AG09319 (cell line): ENCODE results near the gene ANXA2R.

Source experiments
- DNase-seq: peaks from one replicate; pipeline ENCODE4 v3.0.0-alpha.2; 2010; ENCODE audit warnings: low read depth; ENCODE audit errors: extremely low read depth
- TF ChIP-seq, protein P1 (sequence below): IDR thresholded peaks from 2 replicates; pipeline ENCODE4 v1.5.1; 2011; ENCODE audit warnings: low read depth, mild to moderate bottlenecking, inconsistent platforms, low read length, moderate library complexity

The ANXA2R gene

DNA sequence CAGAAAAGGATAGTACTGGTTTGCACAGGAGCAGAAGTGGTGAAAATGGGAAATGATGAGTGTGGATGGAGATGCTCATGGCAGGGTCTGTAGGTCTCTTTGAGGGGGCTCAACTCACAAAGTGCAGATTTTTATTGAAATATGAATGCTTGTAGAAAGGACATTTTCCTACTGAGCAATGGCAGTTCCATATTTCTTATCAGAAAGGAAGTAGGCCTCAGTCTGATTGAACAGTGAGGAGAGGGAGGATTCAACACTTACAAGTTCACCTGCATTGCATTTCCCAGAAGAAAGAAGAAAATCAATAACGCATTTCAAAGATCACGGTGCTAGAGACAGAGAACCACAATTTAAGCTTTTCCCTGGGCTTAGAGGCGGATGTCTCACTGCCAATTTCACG, 49.2 kb downstream of the ANXA2R start:
- DNase-seq = no peak
- TF ChIP-seq, protein P1, sequence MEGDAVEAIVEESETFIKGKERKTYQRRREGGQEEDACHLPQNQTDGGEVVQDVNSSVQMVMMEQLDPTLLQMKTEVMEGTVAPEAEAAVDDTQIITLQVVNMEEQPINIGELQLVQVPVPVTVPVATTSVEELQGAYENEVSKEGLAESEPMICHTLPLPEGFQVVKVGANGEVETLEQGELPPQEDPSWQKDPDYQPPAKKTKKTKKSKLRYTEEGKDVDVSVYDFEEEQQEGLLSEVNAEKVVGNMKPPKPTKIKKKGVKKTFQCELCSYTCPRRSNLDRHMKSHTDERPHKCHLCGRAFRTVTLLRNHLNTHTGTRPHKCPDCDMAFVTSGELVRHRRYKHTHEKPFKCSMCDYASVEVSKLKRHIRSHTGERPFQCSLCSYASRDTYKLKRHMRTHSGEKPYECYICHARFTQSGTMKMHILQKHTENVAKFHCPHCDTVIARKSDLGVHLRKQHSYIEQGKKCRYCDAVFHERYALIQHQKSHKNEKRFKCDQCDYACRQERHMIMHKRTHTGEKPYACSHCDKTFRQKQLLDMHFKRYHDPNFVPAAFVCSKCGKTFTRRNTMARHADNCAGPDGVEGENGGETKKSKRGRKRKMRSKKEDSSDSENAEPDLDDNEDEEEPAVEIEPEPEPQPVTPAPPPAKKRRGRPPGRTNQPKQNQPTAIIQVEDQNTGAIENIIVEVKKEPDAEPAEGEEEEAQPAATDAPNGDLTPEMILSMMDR = no peak
